ENCODE measurements around the gene CEBPE.

The CEBPE gene

DNA sequence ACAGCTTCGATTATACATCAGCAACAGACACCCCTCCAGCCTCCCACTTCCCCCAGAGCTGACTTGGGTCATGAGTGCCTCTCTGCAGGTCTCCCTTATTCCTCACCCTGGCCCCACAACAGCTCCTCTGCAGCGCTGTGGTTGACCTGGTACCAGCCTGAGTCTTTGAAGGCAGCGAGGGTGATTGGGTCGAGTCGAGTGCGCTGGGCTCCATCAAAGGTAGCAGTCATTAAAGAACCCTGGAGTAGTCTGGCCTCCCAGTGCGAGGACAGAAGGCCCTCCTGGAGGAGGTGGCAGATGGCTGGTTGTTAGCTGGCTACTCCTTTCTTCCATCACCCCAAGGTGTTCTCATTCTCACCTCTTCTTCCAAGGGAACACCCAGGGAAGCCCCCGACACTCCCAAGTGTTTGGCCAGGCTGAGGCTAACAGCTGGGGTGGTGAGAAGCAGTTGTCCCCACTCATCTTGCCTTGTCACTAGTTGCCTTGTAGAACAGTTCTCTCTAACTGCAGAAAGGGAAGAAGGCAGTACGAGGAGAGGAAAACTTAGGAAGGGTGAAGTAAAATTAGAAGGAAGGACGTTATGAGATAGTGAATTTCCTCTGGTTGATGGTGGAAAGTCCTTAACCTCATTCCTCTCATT lies 16.9 kb downstream of the CEBPE start:
- DNase-seq = no peak

DNA sequence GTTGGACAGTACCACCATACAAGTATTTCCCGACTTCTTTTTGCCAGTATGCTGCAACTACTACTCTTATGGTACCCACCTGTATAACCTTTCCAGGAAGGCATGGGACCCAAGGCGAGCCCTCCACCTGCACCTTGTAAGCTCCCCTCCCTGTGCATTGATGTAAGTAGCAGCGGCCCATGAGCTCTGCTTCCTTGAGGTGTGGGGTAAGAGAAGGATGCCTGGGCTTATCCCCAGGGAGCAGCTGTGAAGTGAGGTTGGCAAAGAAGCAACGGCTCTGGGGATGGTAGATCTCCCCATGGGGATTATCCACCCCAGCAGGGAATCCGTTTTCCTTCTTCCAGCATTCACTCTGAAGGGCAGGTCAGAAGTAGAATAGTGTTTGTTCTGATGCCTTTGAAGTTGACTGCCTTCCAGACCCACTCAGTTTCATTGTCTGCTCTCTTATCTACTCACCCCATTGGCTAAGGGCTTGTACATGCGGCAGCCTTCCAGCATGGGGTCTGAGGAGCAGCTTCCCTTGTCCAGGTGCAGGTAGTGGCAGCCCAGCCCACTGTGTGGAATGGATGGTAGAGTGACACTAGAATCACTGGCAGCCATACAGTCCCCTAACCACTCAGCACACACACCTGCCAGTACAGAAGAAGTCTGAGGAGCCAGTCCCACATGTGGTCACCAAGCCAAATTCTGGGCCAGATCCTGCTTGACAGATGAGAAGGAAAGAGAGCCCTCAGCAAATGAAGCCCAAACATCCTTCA lies 17.7 kb downstream of the CEBPE start:
- DNase-seq = no peak

DNA sequence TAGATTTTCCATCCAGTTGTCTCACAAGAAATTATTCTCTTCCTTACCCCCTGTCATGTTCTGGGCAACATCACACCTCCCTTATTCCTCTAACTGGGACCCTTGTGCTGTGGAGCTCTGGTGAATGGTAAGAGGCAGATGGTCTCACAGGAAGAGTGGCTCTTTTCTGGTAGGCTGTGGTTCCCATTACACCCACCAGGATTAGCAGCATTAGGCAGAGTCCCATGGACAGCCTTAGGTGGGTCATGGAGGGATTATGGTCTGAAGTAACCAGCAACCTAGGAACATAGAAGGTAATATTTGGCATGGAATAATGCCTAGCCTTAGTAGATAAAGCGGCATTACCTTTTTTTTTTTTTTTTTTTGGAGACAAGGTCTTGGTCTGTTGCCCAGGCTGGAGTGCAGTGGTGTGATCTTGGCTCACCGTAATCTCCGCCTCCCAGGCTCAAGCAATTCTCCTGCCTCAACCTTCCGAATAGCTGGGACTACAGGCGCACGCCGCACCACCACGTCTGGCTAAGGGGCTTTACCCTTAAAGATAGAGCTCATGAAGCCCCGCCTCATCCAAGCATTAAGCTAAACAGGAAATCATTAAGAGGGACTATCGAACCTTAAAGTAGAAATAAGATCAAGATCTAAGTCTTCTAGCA lies 19.7 kb downstream of the CEBPE start:
- DNase-seq = no peak

DNA sequence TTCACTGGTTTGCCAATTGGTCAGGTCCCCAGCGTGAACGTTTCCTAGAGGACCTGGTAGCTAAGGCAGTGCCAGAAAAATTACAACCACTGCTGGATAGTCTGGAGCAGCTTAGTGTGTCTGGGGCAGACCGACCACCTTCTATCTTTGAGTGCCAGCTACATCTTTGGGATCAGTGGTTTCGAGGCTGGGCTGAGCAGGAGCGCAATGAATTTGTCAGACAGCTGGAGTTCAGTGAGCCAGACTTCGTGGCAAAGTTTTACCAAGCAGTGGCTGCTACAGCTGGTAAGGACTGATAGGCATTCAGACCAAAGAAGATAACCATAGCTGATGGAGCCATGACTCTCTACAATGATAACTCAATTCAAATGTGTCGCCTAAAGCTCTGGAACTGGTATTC lies 21.3 kb downstream of the CEBPE start:
- DNase-seq = no peak

DNA sequence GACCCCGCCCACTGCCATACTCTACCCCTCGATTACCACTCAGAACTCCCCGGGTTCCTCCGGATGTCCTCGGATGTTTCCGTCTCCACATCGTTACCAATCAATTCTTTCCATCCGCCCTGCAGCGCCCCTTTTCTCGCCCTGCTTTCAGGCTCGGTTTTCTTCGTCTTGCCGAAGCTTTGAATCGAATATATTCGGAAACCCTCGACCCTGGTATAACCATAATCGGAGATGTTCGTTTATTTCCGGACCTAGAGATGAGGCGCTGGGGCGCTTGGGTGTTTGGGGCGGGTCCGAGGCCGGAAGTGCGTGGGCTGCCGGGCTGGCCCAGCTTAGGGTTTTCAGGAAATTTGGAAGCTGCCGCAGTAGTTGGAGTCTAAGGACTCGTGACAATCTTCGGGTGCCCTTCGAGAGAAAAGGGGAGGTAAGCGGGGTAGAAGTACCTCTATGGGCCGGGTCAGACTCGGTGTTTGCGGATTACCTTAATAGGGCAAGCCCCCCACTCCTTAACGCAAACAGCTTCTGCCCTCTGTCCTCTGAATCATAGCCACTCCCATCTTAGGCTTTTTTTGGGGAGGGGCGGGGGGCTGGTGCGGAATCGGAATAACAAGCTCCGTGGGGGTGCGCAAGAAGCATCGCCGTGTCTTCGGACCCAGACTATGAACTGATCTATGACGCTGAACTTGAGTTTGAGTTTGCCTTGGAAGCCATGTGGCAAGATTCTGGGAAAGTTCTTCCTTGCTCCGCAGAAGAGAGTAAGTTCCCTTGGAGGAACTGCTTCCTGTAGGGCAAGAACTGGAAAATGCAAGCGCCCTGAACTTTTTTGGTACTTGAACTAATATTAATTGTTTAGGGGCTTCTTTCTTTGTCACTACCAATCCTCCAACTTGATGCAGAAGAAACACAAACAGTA lies 23.6 kb downstream of the CEBPE start, which contains the start of gene C14orf119:
Gene C14orf119, plus strand, starts transcription at position 310 of the 913 bp plus-strand sequence. CDS start 2,154 bp downstream, outside the sequence.
- DNase-seq = no peak

DNA sequence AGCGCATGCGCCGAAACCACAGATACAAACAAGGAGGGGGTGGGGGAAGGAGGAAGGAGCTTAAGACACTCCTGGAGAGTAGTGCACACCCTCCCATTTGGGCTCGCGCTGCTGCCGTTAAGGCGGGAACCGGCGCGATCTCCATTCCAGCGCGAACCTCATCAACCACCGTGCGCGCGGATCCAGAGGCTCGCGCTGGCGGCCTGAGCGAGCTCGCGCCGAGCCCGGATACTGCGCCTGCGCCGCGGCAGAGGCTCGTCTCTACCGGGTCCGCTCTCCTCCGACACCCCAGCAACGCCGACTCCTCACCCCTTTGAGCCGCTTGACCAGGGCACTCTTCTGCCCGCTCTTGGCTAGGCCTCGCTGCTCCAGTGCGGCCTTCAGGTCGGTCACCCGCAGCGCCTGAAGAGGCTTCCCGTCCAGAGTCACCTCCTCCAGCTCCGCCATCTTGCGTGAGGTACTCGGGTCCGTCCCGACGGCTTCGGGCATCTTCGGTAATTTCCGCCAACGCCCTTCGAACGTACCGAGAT lies 24.3 kb downstream of the CEBPE start, which contains the start of gene ACIN1:
Gene ACIN1, minus strand, starts transcription at position 471 of the 530 bp plus-strand sequence. Its CDS starts 24 bp downstream, at position 447.
- DNase-seq = no peak

DNA sequence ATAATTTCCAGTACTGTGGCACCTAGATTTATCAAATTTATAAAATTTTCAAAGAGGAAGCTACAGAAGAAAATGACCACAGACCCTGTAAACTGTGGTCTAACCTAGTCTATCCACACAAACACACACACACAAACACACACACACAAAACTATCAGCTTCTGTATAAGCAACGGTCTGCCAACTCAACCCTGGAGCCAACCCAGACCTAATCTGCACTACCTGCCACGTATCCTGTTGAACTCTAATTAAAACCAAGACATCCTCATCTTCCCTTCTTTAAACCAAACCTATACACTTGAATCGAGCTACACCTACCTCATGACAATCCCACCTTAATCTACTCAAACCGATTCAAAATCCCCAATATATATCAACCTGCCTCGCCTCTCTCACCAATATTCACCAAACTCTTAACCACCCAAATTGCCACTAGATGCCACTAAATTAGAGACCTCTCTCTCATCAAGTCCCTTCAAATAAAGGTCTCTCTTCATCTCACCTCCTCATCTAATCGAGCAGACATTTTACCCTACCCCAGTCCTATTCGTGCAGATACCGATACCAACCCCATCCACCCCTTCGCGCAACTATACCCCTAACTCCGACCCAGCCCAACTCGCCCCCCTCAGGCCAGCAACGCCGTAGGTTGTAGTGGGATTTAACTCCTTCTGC lies 24.9 kb downstream of the CEBPE start:
- no peak for DNase-seq

DNA sequence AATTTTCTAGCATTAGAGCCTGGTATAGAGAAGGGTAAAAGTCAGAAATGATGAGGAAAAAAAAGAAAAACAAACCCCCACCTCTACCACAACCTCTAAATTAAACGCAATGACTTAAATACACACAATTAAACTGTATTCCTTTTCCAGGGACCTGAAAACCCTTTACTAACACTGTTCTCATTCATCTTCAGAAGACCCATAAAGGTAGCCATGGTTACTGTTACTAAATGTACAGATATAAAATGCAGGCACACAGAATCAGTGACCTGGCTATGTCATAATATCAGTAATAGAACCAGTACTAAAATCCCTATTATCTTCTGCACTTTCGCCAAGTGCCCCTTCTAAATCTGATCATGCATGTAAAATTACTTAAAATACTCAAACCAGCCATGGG lies 25.5 kb downstream of the CEBPE start:
- no peak for DNase-seq

DNA sequence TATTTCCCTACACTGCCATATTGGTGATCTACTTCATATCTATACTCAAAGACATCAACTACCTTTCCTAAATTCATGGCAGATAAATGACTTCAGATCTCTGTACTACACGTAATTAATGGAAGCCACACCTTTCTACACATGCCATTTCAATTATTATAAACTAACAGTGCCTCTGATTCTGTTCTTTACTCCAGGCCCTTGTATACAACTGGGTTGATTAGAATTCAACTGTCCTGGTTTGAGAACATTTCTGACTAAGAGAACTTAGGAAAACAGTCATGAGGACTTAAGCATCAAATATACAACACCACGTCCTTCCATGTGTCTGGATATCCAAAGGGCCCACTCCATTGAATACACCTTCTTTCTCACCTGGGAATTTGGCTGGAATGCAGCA lies 26.0 kb downstream of the CEBPE start:
- DNase-seq = no peak

DNA sequence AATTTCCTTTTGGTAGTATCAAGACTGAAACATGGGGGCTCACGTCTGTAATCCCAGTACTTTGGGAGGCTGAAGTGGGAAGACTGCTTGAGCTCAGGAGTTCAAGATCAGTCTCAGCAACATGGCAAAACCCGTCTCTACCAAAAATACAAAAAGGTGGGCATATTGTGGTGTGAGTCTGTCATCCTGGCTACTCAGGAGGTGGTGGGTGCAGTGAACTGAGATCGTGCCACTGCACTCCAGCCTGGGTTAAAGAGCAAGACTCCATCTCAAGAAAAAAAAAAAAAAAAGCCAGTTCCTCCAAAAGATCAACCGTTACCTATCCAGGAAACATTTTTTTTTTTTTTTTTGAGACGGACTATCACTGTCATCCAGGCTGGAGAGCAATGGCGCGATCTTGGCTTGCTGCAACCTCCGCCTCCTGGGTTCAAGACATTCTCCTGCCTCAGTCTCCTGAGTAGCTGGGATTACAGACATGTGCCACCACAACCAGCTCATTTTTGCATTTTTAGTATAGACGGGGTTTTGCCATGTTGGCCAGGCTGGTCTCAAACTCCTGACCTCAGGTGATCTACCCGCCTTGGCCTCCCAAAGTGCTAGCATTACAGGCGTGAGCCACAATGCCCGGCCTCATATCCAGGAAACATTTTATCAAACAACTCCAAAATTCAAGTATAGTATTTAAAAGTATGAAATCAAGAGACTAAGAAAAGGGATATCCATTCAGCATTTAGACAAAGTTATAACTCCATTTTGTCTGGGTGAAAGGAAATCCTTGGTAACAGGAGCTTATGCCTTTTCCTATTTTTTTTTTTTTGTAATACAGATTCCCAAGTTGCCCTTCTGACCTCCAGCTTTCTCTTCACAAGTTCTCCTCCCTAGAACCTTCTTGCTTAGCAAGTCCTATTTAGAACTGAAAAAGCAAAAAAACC lies 27.5 kb downstream of the CEBPE start:
- no peak for DNase-seq

DNA sequence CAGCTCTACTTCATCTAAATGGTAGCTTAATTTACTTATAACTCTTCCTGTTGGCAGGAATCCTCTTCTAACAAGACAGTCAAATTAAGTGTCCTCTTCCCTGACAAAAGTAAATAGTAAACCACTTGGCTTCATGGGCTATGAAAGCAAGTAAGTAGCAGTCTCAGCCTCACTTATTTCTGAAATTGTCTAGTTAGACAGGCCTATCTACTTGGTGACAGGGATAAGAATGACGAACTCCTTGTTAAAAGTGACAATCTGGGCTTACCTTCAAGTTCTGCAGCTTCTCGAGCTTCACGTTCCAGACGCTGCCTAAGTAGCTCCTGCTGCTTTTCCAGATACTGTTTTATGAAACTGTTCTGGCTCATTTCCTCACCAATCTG lies 28.8 kb downstream of the CEBPE start:
- no peak for DNase-seq

DNA sequence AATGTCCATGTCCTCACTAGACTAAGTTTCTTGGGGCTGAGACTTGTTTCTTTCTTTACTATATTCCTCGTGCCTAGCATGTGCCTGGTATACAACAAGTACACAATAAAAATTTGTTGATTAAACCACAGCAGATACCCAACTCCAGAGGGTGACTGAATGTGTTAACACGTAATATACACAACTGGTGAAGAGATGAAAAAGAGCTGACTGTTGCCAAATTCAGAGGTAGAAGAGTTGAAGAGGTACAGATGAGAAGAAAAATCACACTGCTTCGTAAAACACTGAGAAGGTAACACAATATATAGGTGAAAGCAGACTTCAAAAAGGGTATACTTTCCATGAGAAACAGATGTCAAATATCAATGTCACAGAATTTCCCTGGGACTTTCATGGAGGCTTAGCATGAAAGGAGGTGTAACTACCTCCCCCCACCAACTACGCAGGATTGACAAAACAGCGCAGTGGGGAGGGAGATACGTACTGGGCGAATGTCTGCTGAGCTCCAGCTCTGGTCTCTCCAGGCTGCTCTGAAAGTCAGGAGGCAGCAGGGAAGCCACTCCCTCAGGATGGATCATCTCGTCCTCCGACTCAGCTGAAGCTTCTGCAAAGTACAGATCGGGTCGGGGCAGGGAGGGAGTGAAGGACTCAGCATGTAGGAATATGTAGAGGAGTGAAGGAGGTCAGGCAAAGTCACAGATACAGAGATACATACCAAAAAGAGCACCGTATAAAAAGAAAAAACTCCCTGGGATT lies 29.4 kb downstream of the CEBPE start:
- no peak for DNase-seq

DNA sequence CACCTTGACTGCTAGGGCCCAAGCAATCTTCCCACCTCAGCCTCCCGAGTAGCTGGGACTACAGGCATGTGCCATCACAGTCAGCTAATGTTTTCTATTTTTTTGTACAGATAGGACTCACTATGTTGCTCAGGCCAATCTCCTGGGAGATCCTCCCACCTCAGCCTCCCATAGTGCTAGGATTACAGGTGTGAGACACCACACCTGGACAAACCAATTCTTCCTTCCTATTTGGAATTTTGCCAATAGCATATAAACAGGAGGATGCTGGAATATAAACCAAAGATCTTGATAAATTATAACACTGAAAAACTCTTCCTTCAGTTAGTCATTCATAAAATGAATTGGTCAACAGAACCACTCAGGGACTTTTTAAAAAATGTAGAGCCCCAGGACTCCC lies 32.5 kb downstream of the CEBPE start:
- no peak for DNase-seq

DNA sequence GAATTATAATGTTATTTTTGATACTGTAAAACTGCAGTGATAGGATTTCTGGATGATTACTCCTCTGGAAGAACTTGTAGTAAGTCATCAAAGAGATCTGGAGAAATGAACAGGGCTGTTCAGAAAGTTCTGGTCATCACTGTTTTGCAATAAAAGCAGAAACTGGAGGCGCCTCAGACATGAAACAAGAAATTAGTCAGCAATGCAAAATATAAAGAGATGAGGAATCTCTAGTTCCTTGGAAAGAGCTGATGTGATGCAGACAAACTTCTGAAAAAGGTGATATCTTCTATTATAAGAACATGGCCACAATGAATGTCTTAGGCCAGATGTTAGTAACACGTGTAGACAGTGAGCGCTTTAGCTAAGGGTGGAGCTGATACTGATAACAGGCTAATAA lies 33.6 kb downstream of the CEBPE start:
- DNase-seq = no peak

DNA sequence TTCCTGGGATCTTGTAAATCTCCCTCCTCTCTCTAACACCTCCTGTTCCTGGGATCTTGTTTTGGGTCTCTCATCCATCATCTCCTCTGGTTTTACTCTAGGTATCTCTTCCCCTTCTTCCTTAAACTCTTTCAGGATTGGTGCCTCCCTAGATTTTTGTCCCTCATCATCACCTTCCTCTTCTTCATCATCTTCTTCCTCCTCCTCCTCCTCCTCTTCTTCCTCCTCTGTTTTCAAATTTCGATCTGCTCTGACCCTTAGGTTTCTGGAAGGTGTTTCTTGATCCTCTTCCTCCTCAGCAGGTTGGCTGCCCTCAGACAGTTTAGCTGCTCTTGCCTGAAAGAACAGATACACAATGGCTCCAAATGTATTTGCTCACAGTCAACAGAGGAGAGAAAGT lies 38.6 kb downstream of the CEBPE start:
- no peak for DNase-seq

DNA sequence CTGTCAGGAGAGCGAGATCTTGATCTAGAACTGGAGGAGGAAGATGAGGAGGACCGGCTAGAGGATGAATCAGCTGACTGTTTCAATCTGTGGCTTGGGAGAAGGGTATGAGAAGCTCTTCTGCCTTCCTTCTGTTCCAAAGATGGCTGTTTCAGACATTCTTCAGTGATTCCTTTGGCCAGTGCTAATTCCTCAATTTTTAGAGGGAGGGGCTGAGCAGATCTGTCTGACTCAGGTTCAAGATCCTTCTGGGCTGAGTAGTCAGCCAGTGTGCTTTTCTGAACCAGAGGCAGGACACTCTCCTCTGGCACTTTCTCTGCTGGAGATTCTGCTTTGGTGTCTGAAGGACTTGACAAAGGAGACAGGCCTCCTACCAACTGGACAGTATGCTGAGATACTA lies 39.3 kb downstream of the CEBPE start:
- DNase-seq = no peak

DNA sequence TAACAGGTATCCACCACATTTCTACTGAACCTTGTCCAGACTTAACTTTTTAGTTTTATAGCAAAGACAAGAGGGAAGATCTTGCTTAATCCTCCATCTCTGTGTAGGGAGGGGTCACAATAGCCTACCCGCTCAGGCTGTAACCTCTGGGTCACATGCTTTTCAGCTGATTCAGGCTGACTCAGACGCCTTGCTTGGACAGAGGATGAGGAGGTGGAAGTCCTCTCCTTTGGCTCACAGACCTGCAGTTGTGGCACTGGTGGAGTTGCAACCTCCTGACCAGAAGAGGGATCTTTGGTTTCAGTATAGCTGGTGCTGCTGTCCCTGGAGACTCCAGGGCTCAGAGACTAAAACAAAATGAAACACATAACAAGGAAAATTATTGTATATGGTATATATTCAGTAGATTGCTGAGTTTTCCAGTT lies 40.4 kb downstream of the CEBPE start:
- no peak for DNase-seq

DNA sequence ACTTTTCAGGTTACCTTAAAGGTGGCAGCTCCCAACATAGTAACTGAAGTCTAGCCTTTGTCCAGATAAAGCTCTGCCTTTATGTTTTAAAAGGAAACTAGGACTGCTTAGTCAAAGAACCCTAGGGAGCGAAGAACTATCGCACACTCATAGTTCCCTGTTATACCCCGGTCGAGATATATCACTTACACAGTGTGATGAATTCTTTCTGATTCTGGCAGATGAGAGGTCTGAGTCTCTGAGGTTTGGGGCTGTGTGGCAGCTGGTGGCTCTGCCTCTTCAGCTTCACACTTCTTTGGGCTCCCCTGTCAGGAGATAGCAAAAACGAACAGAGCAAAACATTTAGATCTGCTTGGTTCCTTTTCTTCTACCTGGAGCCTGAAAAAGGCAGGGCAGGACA lies 41.1 kb downstream of the CEBPE start:
- no peak for DNase-seq

DNA sequence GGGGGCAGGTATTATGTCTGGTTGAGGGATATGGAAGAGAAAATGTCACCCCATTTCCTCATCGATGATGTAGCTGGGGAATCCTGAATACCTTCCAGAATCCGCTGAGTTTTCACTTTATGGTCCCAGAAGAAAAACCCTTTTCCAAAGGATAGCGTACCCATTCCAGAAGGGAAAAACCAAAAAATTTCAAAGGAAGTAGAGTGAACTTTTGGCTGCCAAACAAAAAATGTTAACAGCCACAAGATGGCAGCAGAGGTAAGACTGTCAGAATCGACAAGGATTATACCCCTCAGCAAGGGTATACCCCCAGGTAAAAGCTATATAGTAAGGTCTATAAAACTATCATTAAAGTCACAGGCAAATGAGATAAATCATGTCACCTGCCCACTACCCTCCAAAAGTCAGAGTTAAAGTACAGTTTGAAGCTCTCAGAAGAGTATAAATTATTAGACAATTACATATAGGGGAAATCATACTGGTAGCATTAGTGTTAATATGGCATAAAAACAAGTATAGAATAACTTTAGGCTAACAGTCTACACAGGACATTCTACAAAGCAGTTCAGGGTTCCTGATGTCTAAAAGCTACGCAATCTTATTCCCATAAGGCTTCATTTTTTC lies 42.2 kb downstream of the CEBPE start:
- DNase-seq = no peak

DNA sequence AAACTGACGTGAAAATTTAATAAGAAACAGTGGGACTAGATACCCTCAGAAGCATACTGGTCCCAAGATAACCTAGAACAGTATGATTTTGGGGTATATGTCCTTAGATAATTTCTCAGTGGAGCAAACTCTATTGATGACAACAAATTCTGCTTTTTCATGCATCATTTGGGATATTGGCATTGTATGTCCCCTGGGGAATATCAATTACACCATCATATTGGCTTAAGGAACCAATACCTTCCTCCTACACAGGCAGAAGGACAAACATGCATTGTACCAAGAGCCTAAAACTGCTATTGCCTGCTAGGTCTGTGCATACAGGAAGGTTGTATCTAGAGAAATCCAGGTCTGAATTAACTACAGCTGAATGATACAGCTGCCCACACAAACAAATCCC lies 44.1 kb downstream of the CEBPE start:
- DNase-seq = no peak
